IMR-90 (cell line): ENCODE results near the gene STX2. TPM values are rescaled to one million over a fixed set of nuclear protein-coding genes. Genes with fewer than 3 reads are reported as not detected.

Experiments used
- ATAC-seq: fragments of 200-7000 bp; cut with Tn5 transposase; 2 replicates; pipeline ENCODE4 v1.9.1; 2020; ENCODE audit warnings: low read depth, mild to moderate bottlenecking, moderate library complexity
- BruUV-seq: library from RNA; stranded (reverse); fragments of 400-500 nt; replicated peaks from 2 replicates; lab custom pipeline; 2021; lab: Mats Ljungman, UMichigan
- CTCF ChIA-PET: fragments of 300-600 bp; formaldehyde crosslinking; extraction: SDS; loops from one replicate; lab custom pipeline; 2021; ENCODE audit warnings: antibody characterized with exemption; lab: Yijun Ruan, JAX
- POLR2A ChIA-PET: fragments of 300-600 bp; sonication (Branson Sonifier 250); formaldehyde crosslinking; loops from one replicate; lab custom pipeline; 2022; ENCODE audit warnings: antibody characterized with exemption; ENCODE audit not compliant: unreplicated experiment; lab: Charles Lee
- DNase-seq: peaks from one replicate; pipeline ENCODE4 v3.0.0; 2013
- H2AFZ ChIP-seq: replicated peaks from 2 replicates; pipeline ENCODE3; 2013; ENCODE audit warnings: low read length, mild to moderate bottlenecking; ENCODE audit not compliant: poor library complexity
- H2AK5ac ChIP-seq: 2 replicates; pipeline ENCODE4 v1.6.1; 2013; ENCODE audit warnings: low read depth, low read length, inconsistent platforms
- H2AK9ac ChIP-seq: replicated peaks from 2 replicates; pipeline ENCODE3; 2013; ENCODE audit warnings: mild to moderate bottlenecking, low read depth, low read length, moderate library complexity; ENCODE audit not compliant: poor library complexity
- H2BK120ac ChIP-seq: 2 replicates; pipeline ENCODE4 v1.6.1; 2013; ENCODE audit warnings: low read depth, low read length, inconsistent platforms
- H2BK15ac ChIP-seq: 3 replicates; pipeline ENCODE4 v1.6.1; 2013; ENCODE audit warnings: low read depth, low read length, inconsistent platforms
- H2BK20ac ChIP-seq: 2 replicates; pipeline ENCODE4 v1.6.1; 2013; ENCODE audit warnings: low read depth, mild to moderate bottlenecking, inconsistent platforms, low read length, moderate library complexity
- H2BK5ac ChIP-seq: 2 replicates; pipeline ENCODE4 v1.6.1; 2013; ENCODE audit warnings: mild to moderate bottlenecking, low read depth, low read length, inconsistent platforms; ENCODE audit not compliant: poor library complexity, severe bottlenecking
- H3K14ac ChIP-seq: replicated peaks from 2 replicates; pipeline ENCODE4 v1.6.1; 2013; ENCODE audit warnings: low read depth, low read length, inconsistent platforms
- H3K18ac ChIP-seq: 2 replicates; pipeline ENCODE4 v1.6.1; 2013; ENCODE audit warnings: low read depth, low read length, control low read depth
- H3K23ac ChIP-seq: 2 replicates; pipeline ENCODE4 v1.6.1; 2013; ENCODE audit warnings: low read depth, low read length, inconsistent platforms
- H3K27ac ChIP-seq: 2 replicates; pipeline ENCODE4 v1.5.1; 2013; ENCODE audit warnings: mild to moderate bottlenecking, control low read depth, low read length; ENCODE audit not compliant: insufficient read depth
- H3K27me3 ChIP-seq: 2 replicates; pipeline ENCODE4 v1.6.1; 2013; ENCODE audit warnings: low read length; ENCODE audit not compliant: control insufficient read depth, insufficient read depth
- H3K36me3 ChIP-seq: 2 replicates; pipeline ENCODE4 v1.6.1; 2013; ENCODE audit warnings: low read length, mixed read lengths; ENCODE audit not compliant: control insufficient read depth, insufficient read depth
- H3K4ac ChIP-seq: 2 replicates; pipeline ENCODE4 v1.6.1; 2013; ENCODE audit warnings: low read depth, low read length, inconsistent platforms
- H3K4me1 ChIP-seq: 2 replicates; pipeline ENCODE4 v1.6.1; 2013; ENCODE audit warnings: low read length, mixed read lengths; ENCODE audit not compliant: control insufficient read depth, insufficient read depth
- H3K4me2 ChIP-seq: 2 replicates; pipeline ENCODE4 v1.6.1; 2013; ENCODE audit warnings: low read depth, mild to moderate bottlenecking, control low read depth, low read length, moderate library complexity
- H3K4me3 ChIP-seq: 2 replicates; pipeline ENCODE4 v1.5.1; 2013; ENCODE audit warnings: low read depth, mild to moderate bottlenecking, control low read depth, low read length, moderate library complexity; ENCODE audit not compliant: insufficient read depth
- H3K56ac ChIP-seq: 2 replicates; pipeline ENCODE4 v1.6.1; 2013; ENCODE audit warnings: low read length, inconsistent platforms; ENCODE audit not compliant: insufficient read depth; ENCODE audit errors: extremely low read depth
- H3K79me1 ChIP-seq, 2 experiments: 2 replicates each; pipeline ENCODE4 v1.6.1; 2013; ENCODE audit warnings: low read length in 2 of 2, inconsistent platforms in 1 of 2, low read depth in 1 of 2
- H3K9ac ChIP-seq: 2 replicates; pipeline ENCODE4 v1.6.1; 2013; ENCODE audit warnings: low read depth, low read length, control low read depth
- H3K9me1 ChIP-seq: 2 replicates; pipeline ENCODE4 v1.6.1; 2013; ENCODE audit warnings: low read length, inconsistent platforms; ENCODE audit not compliant: insufficient read depth
- H3K9me3 ChIP-seq: 2 replicates; pipeline ENCODE4 v1.6.1; 2013; ENCODE audit warnings: low read length; ENCODE audit not compliant: control insufficient read depth, insufficient read depth
- H4K20me1 ChIP-seq: 2 replicates; pipeline ENCODE4 v1.6.1; 2013; ENCODE audit warnings: low read length, inconsistent platforms; ENCODE audit not compliant: insufficient read depth
- H4K5ac ChIP-seq: 2 replicates; pipeline ENCODE4 v1.6.1; 2013; ENCODE audit warnings: mild to moderate bottlenecking, low read depth, low read length, control low read depth
- H4K8ac ChIP-seq, 2 experiments: 2 replicates each; pipeline ENCODE4 v1.6.1; 2013; ENCODE audit warnings: low read depth in 2 of 2, low read length in 2 of 2, control low read depth in 1 of 2, inconsistent platforms in 1 of 2
- H4K91ac ChIP-seq: 2 replicates; pipeline ENCODE4 v1.6.1; 2013; ENCODE audit warnings: low read depth, low read length, inconsistent platforms; ENCODE audit not compliant: insufficient read depth
- BHLHE40 ChIP-seq: fragments of 150-350 bp; IDR thresholded peaks from 2 replicates; pipeline ENCODE4 v1.6.1; 2016; ENCODE audit warnings: mild to moderate bottlenecking, low read depth, low read length
- CEBPB ChIP-seq: IDR thresholded peaks from 2 replicates; pipeline ENCODE4 v1.6.1; 2012; ENCODE audit warnings: low read depth, low read length, improper control_type of control experiment
- RCOR1 ChIP-seq: IDR thresholded peaks from 2 replicates; pipeline ENCODE4 v1.6.1; 2012; ENCODE audit warnings: mild to moderate bottlenecking, low read length, improper control_type of control experiment; ENCODE audit not compliant: insufficient replicate concordance
- WGBS, 2 experiments: methylation state at CpG; one replicate each; pipeline versions ENCODE4 v1.1.5 to v1.1.7; 2013; ENCODE audit warnings: missing lambda C conversion rate in 2 of 2; ENCODE audit not compliant: insufficient read length in 1 of 2; ENCODE audit errors: extremely low coverage in 2 of 2; 5-methylcytosine and 5-hydroxymethylcytosine counted together
- dilution Hi-C: fragments of 300-500 bp; cut with HindIII; formaldehyde crosslinking; loops from one replicate; pipeline ENCODE4 v1.14.3; 2018; ENCODE audit warnings: low sequenced_read_pairs; ENCODE audit not compliant: unreplicated experiment
- in situ Hi-C: fragments of 300-500 bp; cut with MboI; formaldehyde crosslinking; loops from 3 replicates; pipeline ENCODE4 v1.14.3; 2019; ENCODE audit warnings: low sequenced_read_pairs, inconsistent platforms, mixed read lengths
- intact Hi-C: fragments of 100-400 bp; cut with micrococcal nuclease; formaldehyde crosslinking; loops from 2 replicates; pipeline ENCODE4 v1.10.0; 2022
- polyA plus RNA-seq, 3 experiments: library from polyadenylated mRNA; depleted of rRNA; stranded (reverse); fragments of >200 nt; gene quantifications; 2 replicates each; pipeline ENCODE4 v1.2.3, GENCODE V29; 2012; ENCODE audit warnings: low replicate concordance in 1 of 3
- total RNA-seq: library from RNA; depleted of rRNA; stranded (reverse); fragments of >200 nt; gene quantifications from 2 replicates; pipeline ENCODE4 v1.2.3, GENCODE V29; 2012

Gene STX2
- total and polyA plus RNA-seq, 2 of the 4 experiments (the other 2 are of a cell fraction), result 26.9 to 32.5 TPM

- Histone ChIP-seq H3K27me3 (no peaks in the 10 kb centered on the region), H3K9ac (no peak overlapping the region), H3K36me3 (no peaks in the 10 kb centered on the region), H3K9me3 (no peaks in the 10 kb centered on the region), H2AK9ac (peak overlapping the region; percentile 68), H2AK5ac (peak overlapping the region; percentile 42), H2BK20ac (no peak overlapping the region), H4K91ac (peak overlapping the region; percentile 28; the same call in 1 of the 2 replicates), H3K56ac (no peak overlapping the region), H2BK120ac (no peak overlapping the region), H4K20me1 (peaks cover 47% of the 10 kb centered on the region), H2BK15ac (no peak overlapping the region), H3K4me2 (peak overlapping the region; percentile 38), H2AFZ (peak overlapping the region; percentile 40), H4K5ac (no peak overlapping the region), H3K18ac (no peak overlapping the region), H3K79me1 (peaks cover 17 to 72% of the 10 kb centered on the region in 2 experiments), H2BK5ac (peak overlapping the region; percentile 3), H3K27ac (peak overlapping the region; percentile 6; the same call in 1 of the 2 replicates), H3K9me1 (peaks cover 30% of the 10 kb centered on the region), H3K4me1 (peaks cover 25% of the 10 kb centered on the region), H3K14ac (peak overlapping the region; percentile 61; the same call in 1 of the 2 replicates), H3K4ac (peak overlapping the region; percentile 40; the same call in 1 of the 2 replicates), H3K4me3 (no peak overlapping the region), H4K8ac (no peak overlapping the region), H3K23ac (no peak overlapping the region; the same call in 1 of the 2 replicates)
- TF ChIP-seq RCOR1, result no peak
- peak; percentile 99 for TF ChIP-seq CEBPB
- TF ChIP-seq BHLHE40, result peak; percentile 21; the same call in 1 of the 2 replicates
- intact Hi-C loops (no loop called here), in situ Hi-C loops (no loop called here), dilution Hi-C loops (no loop called here)
- peak; percentile 78 for DNase-seq
- peak; percentile 64 for ATAC-seq
- WGBS, 2 experiments, result 61% methylated on average over 14 of the region's 17 CpGs; no CpG with 5 or more reads in 1 of the 2 experiments
- no TSS peak for BruUV-seq
- ChIA-PET POLR2A (no interaction called here), CTCF (no interaction called here)
Measured at GRCh38 chr12:130832561-130833209, 6.4 kb downstream of the STX2 start.
